HUES64 (cell line): Measurements from ENCODE around the gene BCAP31.
"Not testable (repeated sequence)": the region's sequence is repeated elsewhere in the genome, so short reads cannot be mapped to it uniquely, and the experiment has no call there.

ENCODE experiments used
- H3K27ac ChIP-seq: 2 replicates; pipeline ENCODE4 v1.7.0; 2013; ENCODE audit warnings: low read depth, low read length, inconsistent platforms
- H3K27me3 ChIP-seq: 2 replicates; pipeline ENCODE4 v1.6.1; 2013; ENCODE audit warnings: mild to moderate bottlenecking, low read length; ENCODE audit not compliant: insufficient read depth
- H3K36me3 ChIP-seq: 2 replicates; pipeline ENCODE4 v1.6.1; 2013; ENCODE audit warnings: mild to moderate bottlenecking, low read length; ENCODE audit not compliant: insufficient read depth
- H3K4me1 ChIP-seq: 2 replicates; pipeline ENCODE4 v1.6.1; 2013; ENCODE audit warnings: mild to moderate bottlenecking, low read length, moderate library complexity; ENCODE audit not compliant: insufficient read depth
- H3K4me3 ChIP-seq: 2 replicates; pipeline ENCODE4 v1.5.1; 2013; ENCODE audit warnings: mild to moderate bottlenecking, low read length, moderate library complexity
- H3K9ac ChIP-seq: 2 replicates; pipeline ENCODE4 v1.6.1; 2013; ENCODE audit warnings: mild to moderate bottlenecking, low read depth, low read length
- H3K9me3 ChIP-seq: 2 replicates; pipeline ENCODE4 v1.6.1; 2013; ENCODE audit warnings: low read depth, low read length; ENCODE audit not compliant: insufficient read depth
- WGBS: fragments of 150-250, 120-280 bp; methylation state at CpG from one replicate; pipeline ENCODE4 v1.1.7; 2013; ENCODE audit warnings: missing lambda C conversion rate; 5-methylcytosine and 5-hydroxymethylcytosine counted together

The BCAP31 gene

DNA sequence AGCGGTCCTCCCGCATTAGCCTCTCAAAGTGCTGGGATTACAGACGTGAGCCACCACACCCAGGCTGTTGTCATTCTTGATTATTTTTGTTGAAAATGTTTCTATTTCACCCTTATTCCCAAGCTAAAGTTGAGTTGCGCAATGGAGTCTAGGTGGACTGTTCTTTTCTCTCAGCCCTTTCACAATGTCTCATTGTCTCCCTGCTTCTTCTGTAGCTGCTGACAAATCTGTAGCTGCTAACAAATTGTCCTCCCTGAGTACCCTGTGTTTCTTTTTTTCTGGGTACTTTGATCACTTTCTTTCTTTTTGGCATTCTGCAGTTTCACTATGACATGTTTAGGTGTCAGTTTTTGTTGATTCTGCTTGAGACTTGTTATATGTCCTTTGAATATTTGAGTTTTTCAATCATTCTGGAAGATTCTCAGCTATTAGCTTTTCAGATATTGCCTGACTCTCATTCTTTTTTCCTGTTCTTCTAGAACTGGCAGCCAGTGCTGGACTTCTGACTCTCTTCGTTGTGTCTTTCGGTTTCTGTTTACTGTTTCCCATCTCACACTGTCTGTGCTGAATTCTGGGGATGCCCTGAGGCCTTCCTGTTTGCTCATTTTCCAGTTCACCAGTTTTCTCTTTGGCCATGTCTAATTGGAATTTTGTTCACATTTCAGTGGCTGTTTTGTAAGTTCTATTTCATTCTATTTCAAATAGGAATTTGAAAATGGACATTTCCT lies 7.1 kb upstream of the BCAP31 start:
- no peaks in the 10 kb centered on the region; the same call in 1 of the 2 replicates for H3K9me3 ChIP-seq
- H3K27me3 ChIP-seq = no peaks in the 10 kb centered on the region
- no peaks in the 10 kb centered on the region for H3K36me3 ChIP-seq
- no peak overlapping the region for H3K9ac ChIP-seq
- peaks cover 6% of the 10 kb centered on the region; the same call in 1 of the 2 replicates for H3K4me1 ChIP-seq
- no peak overlapping the region for H3K27ac ChIP-seq
- no peak overlapping the region for H3K4me3 ChIP-seq
- 91% methylated on average over 5 of the region's 6 CpGs for WGBS

GRCh38 chrX:153730115-153730514 lies 5.9 kb upstream of the BCAP31 start:
- 96% methylated on average over 23 of the region's 23 CpGs for WGBS
- not testable (repeated sequence) for H3K27ac ChIP-seq, H3K27me3 ChIP-seq

DNA sequence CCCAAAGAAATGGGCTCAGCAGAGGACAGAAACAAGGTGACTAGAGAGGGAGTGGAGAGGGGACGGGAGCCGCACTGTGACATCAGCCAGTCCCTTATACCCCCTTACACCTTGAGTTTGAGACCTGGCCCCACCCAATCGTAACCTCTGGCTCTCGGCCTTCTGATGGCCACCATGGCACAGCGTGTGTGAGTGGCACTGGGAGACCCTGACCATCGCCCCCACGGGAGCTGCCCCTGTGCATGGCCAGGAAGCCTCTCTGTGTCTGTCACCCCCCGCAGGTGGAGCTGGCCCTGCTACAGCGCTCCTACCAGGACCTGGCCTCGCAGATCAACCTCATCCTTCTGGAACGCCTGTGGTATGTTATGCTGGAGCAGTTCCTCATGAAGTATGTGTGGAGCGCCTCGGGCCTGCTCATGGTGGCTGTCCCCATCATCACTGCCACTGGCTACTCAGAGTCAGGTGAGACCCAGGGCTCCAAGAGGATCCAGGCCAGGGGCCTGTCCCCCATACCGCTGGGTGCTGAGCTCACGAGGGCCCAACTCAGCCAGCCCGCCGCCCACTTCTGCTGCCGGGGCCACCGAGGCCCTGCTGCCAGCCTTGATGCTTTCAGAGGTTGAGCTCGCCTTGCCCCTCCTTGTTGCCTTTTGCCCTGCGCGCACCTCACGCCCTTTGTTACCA lies 4.9 kb upstream of the BCAP31 start:
- Histone ChIP-seq H3K9me3 (no peaks in the 10 kb centered on the region; the same call in 1 of the 2 replicates), H3K27ac (no peak overlapping the region), H3K9ac (no peak overlapping the region), H3K27me3 (no peaks in the 10 kb centered on the region), H3K36me3 (no peaks in the 10 kb centered on the region), H3K4me3 (no peak overlapping the region), H3K4me1 (peaks cover 6% of the 10 kb centered on the region; the same call in 1 of the 2 replicates)
- WGBS = 96% methylated on average over 23 of the region's 23 CpGs

More at GRCh38 chrX:153730115-153730514, 5.9 kb upstream of the BCAP31 start:
- not testable (repeated sequence) for H3K4me3 ChIP-seq, H3K36me3 ChIP-seq, H3K4me1 ChIP-seq, H3K9me3 ChIP-seq, H3K9ac ChIP-seq

GRCh38 chrX:153728095-153728494 lies 3.9 kb upstream of the BCAP31 start:
- Histone ChIP-seq H3K27me3 (no peaks in the 10 kb centered on the region), H3K27ac (no peak overlapping the region), H3K4me1 (peaks cover 7% of the 10 kb centered on the region), H3K36me3 (no peaks in the 10 kb centered on the region), H3K9me3 (no peaks in the 10 kb centered on the region; the same call in 1 of the 2 replicates), H3K9ac (no peak overlapping the region), H3K4me3 (no peak overlapping the region)
- 91% methylated on average over 5 of the region's 6 CpGs for WGBS

DNA sequence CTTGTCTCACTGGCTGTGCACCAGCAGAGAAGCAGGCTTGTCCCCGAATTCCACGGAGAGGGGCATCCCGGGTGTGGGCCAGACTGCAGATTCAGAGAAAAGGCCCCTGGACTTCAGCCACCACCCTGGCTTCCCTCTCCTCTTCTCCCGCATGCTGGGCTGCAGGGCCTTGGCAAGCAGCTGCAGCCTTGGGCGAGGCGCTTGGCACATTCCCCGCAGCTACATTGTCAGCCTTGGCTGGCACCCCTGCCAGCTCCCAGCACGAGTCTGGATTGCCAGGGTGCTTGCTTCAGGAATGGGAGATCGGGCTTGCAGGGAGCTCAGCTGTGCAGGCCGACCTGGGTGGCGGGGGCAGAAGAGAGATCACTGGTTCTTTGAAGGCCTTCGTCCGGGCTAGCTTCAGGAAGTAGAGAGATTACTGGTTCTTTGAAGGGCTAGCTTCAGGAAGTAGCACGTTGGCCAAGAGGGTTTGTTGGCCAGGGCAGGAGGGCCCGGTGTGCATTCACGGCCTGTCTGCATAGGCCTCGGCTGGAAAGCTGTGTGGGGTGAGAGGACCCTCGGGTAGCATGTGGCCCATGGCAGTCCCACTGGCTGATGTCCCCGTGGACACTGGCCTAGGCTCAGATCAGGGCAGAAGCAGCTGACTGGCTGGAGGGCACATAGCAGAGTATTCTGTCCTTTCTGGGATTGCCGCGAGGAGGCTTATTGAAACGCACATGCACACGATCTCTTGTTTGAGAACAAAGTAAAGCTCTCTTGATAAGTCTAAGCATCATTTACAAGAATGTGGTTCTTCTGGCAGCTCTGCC lies 3.1 kb upstream of the BCAP31 start:
- peaks cover 13% of the 10 kb centered on the region for H3K4me1 ChIP-seq
- WGBS = 70% methylated on average over 23 of the region's 23 CpGs
- H3K9ac ChIP-seq = no peak overlapping the region
- no peaks in the 10 kb centered on the region; the same call in 1 of the 2 replicates for H3K9me3 ChIP-seq
- H3K27ac ChIP-seq = no peak overlapping the region
- no peaks in the 10 kb centered on the region for H3K27me3 ChIP-seq
- H3K4me3 ChIP-seq = no peak overlapping the region
- H3K36me3 ChIP-seq = peaks cover 4% of the 10 kb centered on the region

DNA sequence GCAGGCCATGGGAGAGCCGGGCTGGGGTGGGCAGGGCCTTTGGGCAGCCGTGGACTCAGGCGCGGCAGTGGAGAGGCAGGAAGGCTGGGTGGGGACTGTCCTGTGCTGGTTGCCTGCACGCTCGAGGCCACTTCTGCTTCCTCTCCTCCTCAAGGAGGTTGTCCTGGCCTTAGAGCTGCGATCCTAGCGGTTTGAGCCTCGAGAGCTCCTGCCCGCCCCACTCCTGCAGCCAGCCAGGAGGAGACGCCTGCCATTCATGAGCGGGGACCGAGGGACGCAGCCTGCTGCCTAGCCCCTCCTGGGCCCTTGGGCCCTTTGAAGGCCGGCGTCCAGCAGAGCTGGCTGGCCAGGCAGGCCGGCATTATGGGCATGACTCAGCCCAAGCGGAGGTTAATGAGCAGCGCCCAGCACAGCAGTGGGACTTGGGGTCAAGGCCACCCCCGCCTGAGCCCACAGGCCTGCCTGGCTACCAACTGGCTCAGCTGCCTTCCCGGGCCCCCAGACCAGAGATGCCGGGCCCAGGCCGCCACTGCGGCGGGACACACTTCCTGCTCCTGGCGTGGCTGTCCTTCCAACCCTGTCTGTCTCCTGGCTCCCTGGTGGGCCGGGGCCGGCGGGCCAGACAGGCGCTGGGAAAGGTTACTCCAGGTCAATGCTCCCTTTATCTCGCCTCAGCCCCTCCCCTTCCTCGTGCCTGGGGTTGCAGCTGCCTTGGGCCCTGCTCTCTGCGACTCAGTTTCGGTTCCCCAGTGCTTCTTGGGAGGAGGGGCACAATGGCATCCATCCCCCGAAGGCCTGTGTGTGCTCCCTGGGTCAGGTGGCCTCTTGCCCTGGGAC lies 2.3 kb upstream of the BCAP31 start:
- peaks cover 11% of the 10 kb centered on the region for H3K36me3 ChIP-seq
- H3K9me3 ChIP-seq = no peaks in the 10 kb centered on the region; the same call in 1 of the 2 replicates
- H3K27ac ChIP-seq = no peak overlapping the region
- peaks cover 13% of the 10 kb centered on the region for H3K4me1 ChIP-seq
- H3K9ac ChIP-seq = no peak overlapping the region
- 28% methylated on average over 35 of the region's 35 CpGs for WGBS
- H3K4me3 ChIP-seq = peak overlapping the region; percentile 16; the same call in 1 of the 2 replicates
- no peaks in the 10 kb centered on the region for H3K27me3 ChIP-seq

DNA sequence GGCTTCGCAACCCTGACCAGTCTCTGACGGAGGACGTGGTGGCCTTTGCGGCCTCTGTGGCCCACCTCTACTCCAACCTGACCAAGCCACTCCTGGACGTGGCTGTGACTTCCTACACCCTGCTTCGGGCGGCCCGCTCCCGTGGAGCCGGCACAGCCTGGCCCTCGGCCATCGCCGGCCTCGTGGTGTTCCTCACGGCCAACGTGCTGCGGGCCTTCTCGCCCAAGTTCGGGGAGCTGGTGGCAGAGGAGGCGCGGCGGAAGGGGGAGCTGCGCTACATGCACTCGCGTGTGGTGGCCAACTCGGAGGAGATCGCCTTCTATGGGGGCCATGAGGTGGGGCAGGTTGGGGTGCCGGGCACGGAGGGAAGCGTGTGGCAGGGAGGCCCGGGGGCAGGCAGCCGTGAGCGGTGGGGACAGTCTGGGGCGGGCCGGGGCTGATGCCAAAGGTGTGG lies 1.7 kb upstream of the BCAP31 start:
- H3K36me3 ChIP-seq = peaks cover 12% of the 10 kb centered on the region
- H3K9ac ChIP-seq = no peak overlapping the region
- H3K27me3 ChIP-seq = no peaks in the 10 kb centered on the region
- peaks cover 13% of the 10 kb centered on the region for H3K4me1 ChIP-seq
- WGBS = 93% methylated on average over 35 of the region's 35 CpGs
- no peak overlapping the region for H3K4me3 ChIP-seq
- H3K27ac ChIP-seq = no peak overlapping the region
- H3K9me3 ChIP-seq = no peaks in the 10 kb centered on the region

GRCh38 chrX:153725039-153725831 lies 1.0 kb upstream of the BCAP31 start:
- Histone ChIP-seq H3K36me3 (peaks cover 18% of the 10 kb centered on the region), H3K27me3 (no peaks in the 10 kb centered on the region), H3K9ac (no peak overlapping the region), H3K27ac (no peak overlapping the region), H3K4me3 (peak overlapping the region; percentile 41), H3K9me3 (no peaks in the 10 kb centered on the region), H3K4me1 (peaks cover 13% of the 10 kb centered on the region)
- 78% methylated on average over 55 of the region's 55 CpGs for WGBS

- WGBS = under 1% methylated on average over 78 of the region's 78 CpGs
Observed at GRCh38 chrX:153723351-153724251, 586 bp downstream of the BCAP31 start.

More at GRCh38 chrX:153723351-153724251, 586 bp downstream of the BCAP31 start:
- H3K27ac ChIP-seq = peak overlapping the region; percentile 68
- no peaks in the 10 kb centered on the region for H3K9me3 ChIP-seq
- H3K4me3 ChIP-seq = peak overlapping the region; percentile 84
- H3K36me3 ChIP-seq = peaks cover 34% of the 10 kb centered on the region
- H3K4me1 ChIP-seq = peaks cover 13% of the 10 kb centered on the region
- H3K27me3 ChIP-seq = no peaks in the 10 kb centered on the region
- H3K9ac ChIP-seq = peak overlapping the region; percentile 71
